Gastrocnemius medialis (tissue), 4 donors: ENCODE data around the gene PCSK6.

ENCODE experiments used
- POLR2A ChIP-seq, 2 donors: fragments of 450-650 bp; IDR thresholded peaks; one replicate each; pipeline ENCODE4 v1.6.1; 2017; ENCODE audit warnings: antibody characterized with exemption in 2 of 2, mild to moderate bottlenecking in 2 of 2, moderate library complexity in 2 of 2
- TF ChIP-seq, protein P1 (sequence below), 5 experiments: fragments of 450-650 bp in 3 of 5; fragments of 200-600 bp in 2 of 5; sonication (generic) in 2 of 5; IDR thresholded peaks in 4 of 5; conservative IDR thresholded peaks in 1 of 5; 1 replicate in 4 of 5; 2 replicates in 1 of 5; pipeline ENCODE4 v1.5.1; 2016 to 2019; ENCODE audit warnings: antibody characterized with exemption in 5 of 5, mild to moderate bottlenecking in 3 of 5, moderate library complexity in 3 of 5

DNA sequence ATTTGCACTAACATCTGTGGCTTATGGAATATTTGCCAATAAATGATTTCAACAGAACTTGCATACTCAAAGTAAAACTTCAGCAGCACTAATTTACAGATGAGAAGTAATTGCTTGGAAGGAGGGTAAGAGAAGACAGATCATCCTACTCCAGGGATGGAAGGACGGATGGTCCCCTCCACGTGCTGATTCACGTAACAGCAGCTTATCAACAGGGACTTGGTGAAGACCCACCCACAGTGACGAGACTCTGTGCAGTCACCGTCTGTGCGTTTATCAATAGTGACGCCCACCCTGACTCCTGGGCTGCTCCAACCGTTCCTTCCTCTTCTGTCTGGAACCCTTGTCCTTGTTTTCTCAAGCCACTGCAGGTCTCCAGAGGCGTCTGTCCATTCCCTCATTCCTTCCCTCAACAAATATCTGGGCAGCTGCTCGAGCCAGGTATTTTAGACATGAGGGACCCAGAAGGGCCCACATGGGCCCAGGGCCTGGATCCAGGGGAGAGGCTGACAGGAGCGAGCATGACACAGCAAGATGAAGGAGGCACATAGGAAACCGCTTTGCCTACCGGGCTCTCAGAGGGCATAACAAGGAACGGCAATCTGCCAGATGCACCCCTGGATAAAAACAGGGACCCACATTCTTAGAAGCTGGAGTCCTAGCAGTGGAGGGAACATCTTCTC, 33.3 kb downstream of the PCSK6 start:
- TF ChIP-seq, protein P1, sequence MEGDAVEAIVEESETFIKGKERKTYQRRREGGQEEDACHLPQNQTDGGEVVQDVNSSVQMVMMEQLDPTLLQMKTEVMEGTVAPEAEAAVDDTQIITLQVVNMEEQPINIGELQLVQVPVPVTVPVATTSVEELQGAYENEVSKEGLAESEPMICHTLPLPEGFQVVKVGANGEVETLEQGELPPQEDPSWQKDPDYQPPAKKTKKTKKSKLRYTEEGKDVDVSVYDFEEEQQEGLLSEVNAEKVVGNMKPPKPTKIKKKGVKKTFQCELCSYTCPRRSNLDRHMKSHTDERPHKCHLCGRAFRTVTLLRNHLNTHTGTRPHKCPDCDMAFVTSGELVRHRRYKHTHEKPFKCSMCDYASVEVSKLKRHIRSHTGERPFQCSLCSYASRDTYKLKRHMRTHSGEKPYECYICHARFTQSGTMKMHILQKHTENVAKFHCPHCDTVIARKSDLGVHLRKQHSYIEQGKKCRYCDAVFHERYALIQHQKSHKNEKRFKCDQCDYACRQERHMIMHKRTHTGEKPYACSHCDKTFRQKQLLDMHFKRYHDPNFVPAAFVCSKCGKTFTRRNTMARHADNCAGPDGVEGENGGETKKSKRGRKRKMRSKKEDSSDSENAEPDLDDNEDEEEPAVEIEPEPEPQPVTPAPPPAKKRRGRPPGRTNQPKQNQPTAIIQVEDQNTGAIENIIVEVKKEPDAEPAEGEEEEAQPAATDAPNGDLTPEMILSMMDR (IDR thresholded peaks at IDR 0.05 in 4 of 5, conservative IDR thresholded peaks at IDR 0.05 in 1 of 5) = no peak
- no peak for TF ChIP-seq POLR2A (IDR thresholded peaks at IDR 0.05)
